SU-DHL-6 (cell line): Measurements from ENCODE around the gene LMOD2.

Experiments used
- H2AFZ ChIP-seq: fragments of 200-600 bp; sonication (generic); 2 replicates; pipeline ENCODE4 v1.6.1; 2014; ENCODE audit warnings: low read depth, mild to moderate bottlenecking, moderate library complexity, mixed read lengths, antibody characterized with exemption, low read length; ENCODE audit not compliant: severe bottlenecking
- H3F3A ChIP-seq: fragments of 200-600 bp; shearing (Covaris generic); 2 replicates; pipeline ENCODE4 v1.6.0; 2016; ENCODE audit warnings: antibody characterized with exemption, mild to moderate bottlenecking; ENCODE audit not compliant: insufficient read depth
- H3K27ac ChIP-seq: fragments of 200-600 bp; sonication (generic); 2 replicates; pipeline ENCODE4 v1.5.1; 2016; ENCODE audit warnings: low read depth, mild to moderate bottlenecking, low read length, moderate library complexity, mixed read lengths
- H3K27me3 ChIP-seq: fragments of 200-600 bp; sonication (generic), shearing (Covaris generic); 2 replicates; pipeline ENCODE4 v1.6.0; 2014; ENCODE audit warnings: mild to moderate bottlenecking, low read length
- H3K36me3 ChIP-seq: fragments of 200-600 bp; sonication (generic); 2 replicates; pipeline ENCODE4 v1.6.1; 2014; ENCODE audit warnings: mild to moderate bottlenecking, low read length, mixed read lengths
- H3K4me2 ChIP-seq: fragments of 300-600, 200-600 bp; shearing (Covaris generic), sonication (generic); 2 replicates; pipeline ENCODE4 v1.6.0; 2014; ENCODE audit warnings: low read length, low read depth, mild to moderate bottlenecking; ENCODE audit not compliant: poor library complexity, severe bottlenecking
- H3K4me3 ChIP-seq: fragments of 200-600 bp; sonication (generic); 2 replicates; pipeline ENCODE4 v1.5.1; 2014; ENCODE audit warnings: antibody characterized with exemption, low read length, mild to moderate bottlenecking, mixed read lengths; ENCODE audit not compliant: insufficient read depth, poor library complexity, severe bottlenecking
- H3K79me2 ChIP-seq: fragments of 200-600 bp; sonication (generic); 2 replicates; pipeline ENCODE4 v1.6.1; 2014; ENCODE audit warnings: mild to moderate bottlenecking, low read length, moderate library complexity; ENCODE audit not compliant: insufficient read depth
- H3K9ac ChIP-seq: fragments of 200-600 bp; sonication (generic); 2 replicates; pipeline ENCODE4 v1.7.0; 2014; ENCODE audit warnings: mild to moderate bottlenecking, low read length
- H3K9me2 ChIP-seq: fragments of 200-600 bp; sonication (generic); replicated peaks from 2 replicates; pipeline ENCODE4 v1.6.1; 2014; ENCODE audit warnings: low read length; ENCODE audit not compliant: insufficient read depth
- H3K9me3 ChIP-seq: fragments of 200-600 bp; sonication (generic); 2 replicates; pipeline ENCODE4 v1.6.1; 2014; ENCODE audit warnings: low read length, mixed read lengths; ENCODE audit not compliant: insufficient read depth
- H4K20me1 ChIP-seq: fragments of 200-600 bp; sonication (generic); 2 replicates; pipeline ENCODE4 v1.6.1; 2014; ENCODE audit warnings: low read depth, mild to moderate bottlenecking, antibody characterized with exemption, low read length, moderate library complexity, mixed read lengths
- EZH2phosphoT487 ChIP-seq: fragments of 200-600 bp; sonication (generic), shearing (Covaris generic); conservative IDR thresholded peaks from 2 replicates; pipeline ENCODE4 v1.6.1; 2018; ENCODE audit warnings: mild to moderate bottlenecking, antibody characterized with exemption, low read length, moderate library complexity, mixed read lengths
- TF ChIP-seq, protein P1 (sequence below): fragments of 200-600 bp; sonication (generic); IDR thresholded peaks from one replicate; pipeline ENCODE4 v1.5.1; 2017; ENCODE audit warnings: antibody characterized with exemption, mild to moderate bottlenecking, low read length, moderate library complexity; ENCODE audit not compliant: insufficient read depth, poor library complexity, severe bottlenecking

The LMOD2 gene

DNA sequence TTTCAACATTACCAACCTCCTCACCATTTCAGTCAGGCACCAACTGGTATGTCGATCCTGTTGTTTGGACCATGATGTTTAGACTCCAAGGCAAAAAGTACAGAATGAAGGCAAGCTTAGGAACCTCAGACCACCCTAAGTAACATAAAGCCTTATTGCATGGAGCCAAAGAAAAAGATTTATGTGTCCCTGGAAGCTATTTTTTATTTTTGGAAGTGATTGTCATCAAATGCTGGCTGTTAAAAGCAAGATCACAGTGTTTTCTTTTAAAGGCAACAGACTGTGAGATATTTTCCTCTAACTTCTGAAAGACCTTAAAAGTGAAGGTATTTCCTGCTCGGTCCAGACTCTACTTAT is 45.8 kb upstream of the LMOD2 start:
- no peak overlapping the region for H3K9ac ChIP-seq
- H3F3A ChIP-seq = no peaks in the 10 kb centered on the region
- H3K9me3 ChIP-seq = no peaks in the 10 kb centered on the region
- H3K79me2 ChIP-seq = no peaks in the 10 kb centered on the region
- no peaks in the 10 kb centered on the region for H3K27me3 ChIP-seq
- no peak overlapping the region for H3K4me3 ChIP-seq
- H4K20me1 ChIP-seq = no peaks in the 10 kb centered on the region
- no peaks in the 10 kb centered on the region for H3K36me3 ChIP-seq
- H3K27ac ChIP-seq = no peak overlapping the region
- no peak overlapping the region for H3K4me2 ChIP-seq
- H3K9me2 ChIP-seq = no peaks in the 10 kb centered on the region
- no peak for TF ChIP-seq EZH2phosphoT487
- TF ChIP-seq, protein P1, sequence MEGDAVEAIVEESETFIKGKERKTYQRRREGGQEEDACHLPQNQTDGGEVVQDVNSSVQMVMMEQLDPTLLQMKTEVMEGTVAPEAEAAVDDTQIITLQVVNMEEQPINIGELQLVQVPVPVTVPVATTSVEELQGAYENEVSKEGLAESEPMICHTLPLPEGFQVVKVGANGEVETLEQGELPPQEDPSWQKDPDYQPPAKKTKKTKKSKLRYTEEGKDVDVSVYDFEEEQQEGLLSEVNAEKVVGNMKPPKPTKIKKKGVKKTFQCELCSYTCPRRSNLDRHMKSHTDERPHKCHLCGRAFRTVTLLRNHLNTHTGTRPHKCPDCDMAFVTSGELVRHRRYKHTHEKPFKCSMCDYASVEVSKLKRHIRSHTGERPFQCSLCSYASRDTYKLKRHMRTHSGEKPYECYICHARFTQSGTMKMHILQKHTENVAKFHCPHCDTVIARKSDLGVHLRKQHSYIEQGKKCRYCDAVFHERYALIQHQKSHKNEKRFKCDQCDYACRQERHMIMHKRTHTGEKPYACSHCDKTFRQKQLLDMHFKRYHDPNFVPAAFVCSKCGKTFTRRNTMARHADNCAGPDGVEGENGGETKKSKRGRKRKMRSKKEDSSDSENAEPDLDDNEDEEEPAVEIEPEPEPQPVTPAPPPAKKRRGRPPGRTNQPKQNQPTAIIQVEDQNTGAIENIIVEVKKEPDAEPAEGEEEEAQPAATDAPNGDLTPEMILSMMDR = no peak
- no peak overlapping the region for H2AFZ ChIP-seq

DNA sequence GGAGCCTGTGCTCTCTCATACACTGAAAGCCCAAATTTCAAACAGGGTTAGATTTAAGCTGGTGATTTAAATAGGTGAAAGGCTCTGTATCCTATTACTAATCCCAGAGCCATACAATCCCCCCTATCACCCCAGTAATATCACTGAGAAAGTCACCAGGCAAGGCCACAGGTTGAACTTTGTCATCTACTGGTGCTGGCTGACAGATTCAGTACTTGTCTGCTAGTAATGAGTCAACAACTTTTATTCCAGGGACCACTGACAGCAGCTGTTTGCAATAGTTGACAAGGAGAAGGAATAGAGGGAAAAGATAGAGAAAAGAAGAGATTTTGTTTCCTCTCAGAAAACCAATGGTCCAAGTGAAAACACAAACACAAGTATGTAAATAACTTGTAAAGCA is 43.6 kb upstream of the LMOD2 start:
- Histone ChIP-seq H3F3A (no peaks in the 10 kb centered on the region), H3K36me3 (no peaks in the 10 kb centered on the region), H3K27ac (no peak overlapping the region), H3K27me3 (no peaks in the 10 kb centered on the region), H3K9ac (no peak overlapping the region), H2AFZ (no peak overlapping the region), H3K9me3 (no peaks in the 10 kb centered on the region), H3K79me2 (no peaks in the 10 kb centered on the region), H3K4me2 (no peak overlapping the region), H3K9me2 (no peaks in the 10 kb centered on the region), H4K20me1 (no peaks in the 10 kb centered on the region), H3K4me3 (no peak overlapping the region)
- no peak for TF ChIP-seq EZH2phosphoT487
- TF ChIP-seq, protein P1 = no peak

DNA sequence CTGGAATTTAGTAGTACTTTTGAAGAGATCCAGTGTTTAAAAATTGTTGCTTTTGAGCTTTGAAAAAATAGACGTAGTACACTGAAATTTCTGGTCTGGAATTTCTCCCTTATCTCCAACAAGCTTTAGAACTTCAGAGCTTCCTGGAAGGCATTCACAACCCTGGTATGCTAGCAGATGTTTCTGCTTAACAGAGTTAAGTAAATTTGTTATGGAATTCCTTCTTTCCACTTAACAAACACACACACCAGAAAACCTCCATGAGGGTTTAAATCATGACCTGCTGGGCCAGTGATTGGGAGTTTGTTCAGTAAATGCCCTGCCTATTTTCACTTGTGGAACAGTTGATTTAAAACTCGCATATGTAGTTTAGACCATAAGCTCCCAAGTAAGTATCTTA is 40.3 kb upstream of the LMOD2 start:
- H3F3A ChIP-seq = no peaks in the 10 kb centered on the region
- H3K4me3 ChIP-seq = no peak overlapping the region
- no peaks in the 10 kb centered on the region for H3K79me2 ChIP-seq
- H3K27me3 ChIP-seq = no peaks in the 10 kb centered on the region
- H3K9me3 ChIP-seq = no peaks in the 10 kb centered on the region
- no peak for TF ChIP-seq EZH2phosphoT487
- TF ChIP-seq, protein P1 = no peak
- no peak overlapping the region for H3K27ac ChIP-seq
- H3K9ac ChIP-seq = no peak overlapping the region
- no peak overlapping the region for H2AFZ ChIP-seq
- H4K20me1 ChIP-seq = no peaks in the 10 kb centered on the region
- H3K36me3 ChIP-seq = no peaks in the 10 kb centered on the region
- H3K9me2 ChIP-seq = no peaks in the 10 kb centered on the region
- no peak overlapping the region for H3K4me2 ChIP-seq

- no peak overlapping the region for H2AFZ ChIP-seq
- no peak overlapping the region for H3K27ac ChIP-seq
- no peak for TF ChIP-seq EZH2phosphoT487
- TF ChIP-seq, protein P1 = no peak
- H3K9me3 ChIP-seq = no peaks in the 10 kb centered on the region
- no peaks in the 10 kb centered on the region for H3K9me2 ChIP-seq
- H3K9ac ChIP-seq = no peak overlapping the region
- no peaks in the 10 kb centered on the region for H3F3A ChIP-seq
- no peaks in the 10 kb centered on the region for H4K20me1 ChIP-seq
- H3K4me2 ChIP-seq = no peak overlapping the region
- H3K27me3 ChIP-seq = no peaks in the 10 kb centered on the region
- no peaks in the 10 kb centered on the region for H3K79me2 ChIP-seq
- H3K36me3 ChIP-seq = no peaks in the 10 kb centered on the region
- no peak overlapping the region for H3K4me3 ChIP-seq
Measured at GRCh38 chr7:123616223-123616622, 39.4 kb upstream of the LMOD2 start.
